ENCODE data around the gene SH3RF1.

SH3RF1 gene

GRCh38 chr4:169152899-169153298 lies 117.9 kb downstream of the SH3RF1 start:
- Histone ChIP-seq H3K36me3 (ENCODE audit: insufficient read depth, low read length) (no peaks in the 10 kb centered on the region), H3K4me1 (ENCODE audit: insufficient read depth, low read length) (no peaks in the 10 kb centered on the region; the same call in 1 of the 2 replicates), H3K9ac (ENCODE audit: low read depth, low read length) (no peak overlapping the region), H3K9me3 (ENCODE audit: control insufficient read depth, insufficient read depth, low read length) (no peaks in the 10 kb centered on the region)

- no peaks in the 10 kb centered on the region for H3K9me3 ChIP-seq (ENCODE audit: control insufficient read depth, insufficient read depth, low read length)
- no peak overlapping the region for H3K9ac ChIP-seq (ENCODE audit: low read depth, low read length)
- no peaks in the 10 kb centered on the region for H3K36me3 ChIP-seq (ENCODE audit: insufficient read depth, low read length)
- no peaks in the 10 kb centered on the region; the same call in 1 of the 2 replicates for H3K4me1 ChIP-seq (ENCODE audit: insufficient read depth, low read length)
Measured at GRCh38 chr4:169152098-169152497, 118.7 kb downstream of the SH3RF1 start.

- Histone ChIP-seq H3K9ac (ENCODE audit: low read depth, low read length) (no peak overlapping the region), H3K4me1 (ENCODE audit: insufficient read depth, low read length) (no peaks in the 10 kb centered on the region; the same call in 1 of the 2 replicates), H3K9me3 (ENCODE audit: control insufficient read depth, insufficient read depth, low read length) (no peaks in the 10 kb centered on the region), H3K36me3 (ENCODE audit: insufficient read depth, low read length) (no peaks in the 10 kb centered on the region)
Measured at GRCh38 chr4:169151671-169152070, 119.1 kb downstream of the SH3RF1 start.

GRCh38 chr4:169150806-169151205 lies 120.0 kb downstream of the SH3RF1 start:
- Histone ChIP-seq H3K4me1 (ENCODE audit: insufficient read depth, low read length) (no peaks in the 10 kb centered on the region; the same call in 1 of the 2 replicates), H3K9me3 (ENCODE audit: control insufficient read depth, insufficient read depth, low read length) (no peaks in the 10 kb centered on the region), H3K9ac (ENCODE audit: low read depth, low read length) (no peak overlapping the region), H3K36me3 (ENCODE audit: insufficient read depth, low read length) (no peaks in the 10 kb centered on the region)

- H3K36me3 ChIP-seq (ENCODE audit: insufficient read depth, low read length): no peaks in the 10 kb centered on the region
- H3K9me3 ChIP-seq (ENCODE audit: control insufficient read depth, insufficient read depth, low read length): no peaks in the 10 kb centered on the region
- no peak overlapping the region for H3K9ac ChIP-seq (ENCODE audit: low read depth, low read length)
- H3K4me1 ChIP-seq (ENCODE audit: insufficient read depth, low read length): no peaks in the 10 kb centered on the region; the same call in 1 of the 2 replicates
Measured at GRCh38 chr4:169148885-169149284, 121.9 kb downstream of the SH3RF1 start.

- Histone ChIP-seq H3K9me3 (ENCODE audit: control insufficient read depth, insufficient read depth, low read length) (no peaks in the 10 kb centered on the region), H3K9ac (ENCODE audit: low read depth, low read length) (no peak overlapping the region), H3K36me3 (ENCODE audit: insufficient read depth, low read length) (no peaks in the 10 kb centered on the region), H3K4me1 (ENCODE audit: insufficient read depth, low read length) (peaks cover 11% of the 10 kb centered on the region)
Measured at GRCh38 chr4:169147191-169147590, 123.6 kb downstream of the SH3RF1 start.

GRCh38 chr4:169144061-169144600 lies 126.6 kb downstream of the SH3RF1 start:
- no peak overlapping the region for H3K9ac ChIP-seq (ENCODE audit: low read depth, low read length)
- H3K9me3 ChIP-seq (ENCODE audit: control insufficient read depth, insufficient read depth, low read length): no peaks in the 10 kb centered on the region
- peaks cover 11% of the 10 kb centered on the region for H3K4me1 ChIP-seq (ENCODE audit: insufficient read depth, low read length)
- H3K36me3 ChIP-seq (ENCODE audit: insufficient read depth, low read length): no peaks in the 10 kb centered on the region

- no peaks in the 10 kb centered on the region for H3K9me3 ChIP-seq (ENCODE audit: control insufficient read depth, insufficient read depth, low read length)
- peaks cover 11% of the 10 kb centered on the region for H3K4me1 ChIP-seq (ENCODE audit: insufficient read depth, low read length)
- H3K36me3 ChIP-seq (ENCODE audit: insufficient read depth, low read length): no peaks in the 10 kb centered on the region
- H3K9ac ChIP-seq (ENCODE audit: low read depth, low read length): no peak overlapping the region
Measured at GRCh38 chr4:169143335-169143734, 127.4 kb downstream of the SH3RF1 start.

- Histone ChIP-seq H3K4me1 (ENCODE audit: insufficient read depth, low read length) (peaks cover 11% of the 10 kb centered on the region), H3K9ac (ENCODE audit: low read depth, low read length) (no peak overlapping the region), H3K36me3 (ENCODE audit: insufficient read depth, low read length) (no peaks in the 10 kb centered on the region), H3K9me3 (ENCODE audit: control insufficient read depth, insufficient read depth, low read length) (no peaks in the 10 kb centered on the region)
Measured at GRCh38 chr4:169142906-169143305, 127.8 kb downstream of the SH3RF1 start.

- no peaks in the 10 kb centered on the region for H3K36me3 ChIP-seq (ENCODE audit: insufficient read depth, low read length)
- no peaks in the 10 kb centered on the region for H3K9me3 ChIP-seq (ENCODE audit: control insufficient read depth, insufficient read depth, low read length)
- no peak overlapping the region for H3K9ac ChIP-seq (ENCODE audit: low read depth, low read length)
- H3K4me1 ChIP-seq (ENCODE audit: insufficient read depth, low read length): peaks cover 11% of the 10 kb centered on the region
Measured at GRCh38 chr4:169142391-169142790, 128.4 kb downstream of the SH3RF1 start.

- no peaks in the 10 kb centered on the region for H3K9me3 ChIP-seq (ENCODE audit: control insufficient read depth, insufficient read depth, low read length)
- no peak overlapping the region for H3K9ac ChIP-seq (ENCODE audit: low read depth, low read length)
- 0 out of 2 replicates have a peak, but pooled peaks cover 3% of the 10 kb centered on the region for H3K36me3 ChIP-seq (ENCODE audit: insufficient read depth, low read length)
- peaks cover 11% of the 10 kb centered on the region for H3K4me1 ChIP-seq (ENCODE audit: insufficient read depth, low read length)
Measured at GRCh38 chr4:169139021-169139420, 131.7 kb downstream of the SH3RF1 start.

GRCh38 chr4:169137558-169137920 lies 133.2 kb downstream of the SH3RF1 start:
- no peak overlapping the region for H3K9ac ChIP-seq (ENCODE audit: low read depth, low read length)
- peaks cover 2% of the 10 kb centered on the region; the same call in 1 of the 2 replicates for H3K4me1 ChIP-seq (ENCODE audit: insufficient read depth, low read length)
- H3K9me3 ChIP-seq (ENCODE audit: control insufficient read depth, insufficient read depth, low read length): no peaks in the 10 kb centered on the region
- 0 out of 2 replicates have a peak, but pooled peaks cover 3% of the 10 kb centered on the region for H3K36me3 ChIP-seq (ENCODE audit: insufficient read depth, low read length)

GRCh38 chr4:169136796-169137557 lies 133.8 kb downstream of the SH3RF1 start:
- Histone ChIP-seq H3K9me3 (ENCODE audit: control insufficient read depth, insufficient read depth, low read length) (no peaks in the 10 kb centered on the region), H3K9ac (ENCODE audit: low read depth, low read length) (no peak overlapping the region), H3K36me3 (ENCODE audit: insufficient read depth, low read length) (peaks cover 3% of the 10 kb centered on the region; the same call in 1 of the 2 replicates), H3K4me1 (ENCODE audit: insufficient read depth, low read length) (no peaks in the 10 kb centered on the region)

GRCh38 chr4:169136330-169136729 lies 134.4 kb downstream of the SH3RF1 start:
- Histone ChIP-seq H3K9me3 (ENCODE audit: control insufficient read depth, insufficient read depth, low read length) (no peaks in the 10 kb centered on the region; the same call in 1 of the 2 replicates), H3K4me1 (ENCODE audit: insufficient read depth, low read length) (no peaks in the 10 kb centered on the region), H3K36me3 (ENCODE audit: insufficient read depth, low read length) (peaks cover 3% of the 10 kb centered on the region; the same call in 1 of the 2 replicates), H3K9ac (ENCODE audit: low read depth, low read length) (no peak overlapping the region)

GRCh38 chr4:169135776-169136175 lies 135.0 kb downstream of the SH3RF1 start:
- no peaks in the 10 kb centered on the region for H3K4me1 ChIP-seq (ENCODE audit: insufficient read depth, low read length)
- H3K9me3 ChIP-seq (ENCODE audit: control insufficient read depth, insufficient read depth, low read length): no peaks in the 10 kb centered on the region; the same call in 1 of the 2 replicates
- H3K36me3 ChIP-seq (ENCODE audit: insufficient read depth, low read length): peaks cover 3% of the 10 kb centered on the region; the same call in 1 of the 2 replicates
- H3K9ac ChIP-seq (ENCODE audit: low read depth, low read length): no peak overlapping the region
